ENCODE data around the gene NRSN1.
A peak's percentile ranks its signal among the peaks of the same experiment; 100 is the strongest.

NRSN1 gene

GRCh38 chr6:24125980-24126379 is at the start of gene NRSN1:
TSS of gene NRSN1 (plus strand) at chr6:24126215. CDS start at chr6:24134328, 8,113 bp downstream.
- no peak for DNase-seq (ENCODE audit: low read depth in 2 of 3, low spot score in 1 of 3)

- DNase-seq (ENCODE audit: low read depth in 2 of 3, low spot score in 1 of 3), result no peak
These were observed 47.8 kb upstream of the NRSN1 start for GRCh38 chr6:24078200-24078599.

- DNase-seq (ENCODE audit: low read depth in 2 of 3, low spot score in 1 of 3), result no peak
These were observed 46.9 kb upstream of the NRSN1 start for GRCh38 chr6:24079076-24079475.

- DNase-seq (ENCODE audit: low read depth in 2 of 3, low spot score in 1 of 3), result no peak
These were observed 45.3 kb upstream of the NRSN1 start for GRCh38 chr6:24080711-24081110.

GRCh38 chr6:24089736-24090135 is 36.3 kb upstream of the NRSN1 start:
- DNase-seq (ENCODE audit: low read depth in 2 of 3, low spot score in 1 of 3), result no peak

GRCh38 chr6:24092407-24092806 is 33.6 kb upstream of the NRSN1 start:
- no peak for DNase-seq (ENCODE audit: low read depth in 2 of 3, low spot score in 1 of 3)

GRCh38 chr6:24093381-24093780 is 32.6 kb upstream of the NRSN1 start:
- no peak for DNase-seq (ENCODE audit: low read depth in 2 of 3, low spot score in 1 of 3)

- no peak for DNase-seq (ENCODE audit: low read depth in 2 of 3, low spot score in 1 of 3)
These were observed 26.8 kb upstream of the NRSN1 start for GRCh38 chr6:24099181-24099580.

GRCh38 chr6:24100024-24100769 is 25.8 kb upstream of the NRSN1 start:
- no peak for DNase-seq (ENCODE audit: low read depth in 2 of 3, low spot score in 1 of 3)

- DNase-seq (ENCODE audit: low read depth in 2 of 3, low spot score in 1 of 3), result no peak
These were observed 25.3 kb upstream of the NRSN1 start for GRCh38 chr6:24100770-24101155.

- DNase-seq (ENCODE audit: low read depth in 2 of 3, low spot score in 1 of 3), result no peak
These were observed 20.8 kb upstream of the NRSN1 start for GRCh38 chr6:24105191-24105590.

GRCh38 chr6:24106291-24106690 is 19.7 kb upstream of the NRSN1 start:
- DNase-seq (ENCODE audit: low read depth in 2 of 3, low spot score in 1 of 3), result no peak

GRCh38 chr6:24107294-24107693 is 18.7 kb upstream of the NRSN1 start:
- no peak for DNase-seq (ENCODE audit: low read depth in 2 of 3, low spot score in 1 of 3)

GRCh38 chr6:24108056-24108455 is 18.0 kb upstream of the NRSN1 start:
- DNase-seq (ENCODE audit: low read depth in 2 of 3, low spot score in 1 of 3), result no peak

- no peak for DNase-seq (ENCODE audit: low read depth in 2 of 3, low spot score in 1 of 3)
These were observed 15.6 kb upstream of the NRSN1 start for GRCh38 chr6:24110417-24110816.

- DNase-seq (ENCODE audit: low read depth in 2 of 3, low spot score in 1 of 3), result no peak
These were observed 12.1 kb upstream of the NRSN1 start for GRCh38 chr6:24113891-24114290.

GRCh38 chr6:24117021-24117420 is 9.0 kb upstream of the NRSN1 start:
- DNase-seq (ENCODE audit: low read depth in 2 of 3, low spot score in 1 of 3), result no peak

- DNase-seq (ENCODE audit: low read depth in 2 of 3, low spot score in 1 of 3), result no peak
These were observed 3.9 kb upstream of the NRSN1 start for GRCh38 chr6:24122139-24122538.

GRCh38 chr6:24126586-24127192 is 674 bp downstream of the NRSN1 start:
- DNase-seq (ENCODE audit: low read depth in 2 of 3, low spot score in 1 of 3), result peak in 1 of 3 donors; percentile 18

GRCh38 chr6:24127316-24127715 is 1.3 kb downstream of the NRSN1 start:
- DNase-seq (ENCODE audit: low read depth in 2 of 3, low spot score in 1 of 3), result no peak

- DNase-seq (ENCODE audit: low read depth in 2 of 3, low spot score in 1 of 3), result no peak
These were observed 5.7 kb downstream of the NRSN1 start for GRCh38 chr6:24131751-24132150.

- DNase-seq (ENCODE audit: low read depth in 2 of 3, low spot score in 1 of 3), result no peak
These were observed 13.1 kb downstream of the NRSN1 start for GRCh38 chr6:24139080-24139479.

- DNase-seq (ENCODE audit: low read depth in 2 of 3, low spot score in 1 of 3), result no peak
These were observed 13.6 kb downstream of the NRSN1 start for GRCh38 chr6:24139639-24140038.
